Adrenal gland (tissue), 5 donors: Measurements from ENCODE around the gene LARGE1.

Source experiments
- POLR2A ChIP-seq, 2 donors: fragments of 450-650 bp; IDR thresholded peaks; one replicate each; pipeline ENCODE4 v1.6.1; 2017; ENCODE audit warnings: antibody characterized with exemption in 2 of 2, mild to moderate bottlenecking in 2 of 2, moderate library complexity in 1 of 2
- TF ChIP-seq, protein P1 (sequence below), 6 experiments: fragments of 450-650 bp in 4 of 6; fragments of 200-600 bp in 2 of 6; sonication (generic) in 1 of 6; IDR thresholded peaks; 1 replicate in 5 of 6; 2 replicates in 1 of 6; pipeline versions ENCODE4 v1.5.1 to v1.8.0; 2016 to 2021; ENCODE audit warnings: antibody characterized with exemption in 6 of 6, mild to moderate bottlenecking in 2 of 6, moderate library complexity in 1 of 6
- donor health status: DM: no; HTN: no; CAD: no.

DNA sequence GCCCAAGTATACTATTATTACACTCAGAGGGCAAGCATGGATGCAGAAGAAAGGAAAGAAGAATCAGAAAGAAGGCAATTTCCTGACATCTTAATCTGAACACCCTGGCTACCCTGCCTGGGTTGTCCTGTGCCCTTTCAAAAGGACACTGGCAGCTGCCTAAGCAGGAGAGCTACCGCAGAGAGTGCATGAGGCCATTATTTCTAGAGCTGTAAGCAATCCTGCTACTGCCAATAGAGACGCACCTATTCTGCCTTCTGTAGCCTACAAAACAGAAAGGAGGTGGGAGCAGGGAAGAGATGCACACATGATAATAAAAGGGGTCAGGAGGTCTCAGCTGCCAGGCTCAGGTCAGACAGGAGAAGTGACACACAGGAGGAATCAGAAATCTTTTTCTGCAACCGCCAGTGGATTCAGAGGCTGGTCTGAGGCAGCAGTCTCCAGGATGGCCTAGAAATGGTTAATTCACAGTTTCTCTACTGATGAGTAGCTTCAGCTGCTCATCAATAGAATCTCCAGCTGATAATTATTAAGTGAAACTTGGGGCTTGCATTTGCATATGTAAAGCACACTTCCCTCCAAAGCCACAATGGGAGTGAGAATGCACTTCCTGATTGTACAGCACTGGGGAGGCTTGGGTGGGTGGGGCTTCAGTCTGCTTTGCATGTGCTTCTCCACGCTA, 253.9 kb downstream of the LARGE1 start:
- TF ChIP-seq, protein P1, sequence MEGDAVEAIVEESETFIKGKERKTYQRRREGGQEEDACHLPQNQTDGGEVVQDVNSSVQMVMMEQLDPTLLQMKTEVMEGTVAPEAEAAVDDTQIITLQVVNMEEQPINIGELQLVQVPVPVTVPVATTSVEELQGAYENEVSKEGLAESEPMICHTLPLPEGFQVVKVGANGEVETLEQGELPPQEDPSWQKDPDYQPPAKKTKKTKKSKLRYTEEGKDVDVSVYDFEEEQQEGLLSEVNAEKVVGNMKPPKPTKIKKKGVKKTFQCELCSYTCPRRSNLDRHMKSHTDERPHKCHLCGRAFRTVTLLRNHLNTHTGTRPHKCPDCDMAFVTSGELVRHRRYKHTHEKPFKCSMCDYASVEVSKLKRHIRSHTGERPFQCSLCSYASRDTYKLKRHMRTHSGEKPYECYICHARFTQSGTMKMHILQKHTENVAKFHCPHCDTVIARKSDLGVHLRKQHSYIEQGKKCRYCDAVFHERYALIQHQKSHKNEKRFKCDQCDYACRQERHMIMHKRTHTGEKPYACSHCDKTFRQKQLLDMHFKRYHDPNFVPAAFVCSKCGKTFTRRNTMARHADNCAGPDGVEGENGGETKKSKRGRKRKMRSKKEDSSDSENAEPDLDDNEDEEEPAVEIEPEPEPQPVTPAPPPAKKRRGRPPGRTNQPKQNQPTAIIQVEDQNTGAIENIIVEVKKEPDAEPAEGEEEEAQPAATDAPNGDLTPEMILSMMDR (IDR thresholded peaks at IDR 0.05) = no peak
- TF ChIP-seq POLR2A (IDR thresholded peaks at IDR 0.05) = no peak
